PC-9 (cell line): Measurements from ENCODE around the gene INKA2.

ENCODE experiments used
- CTCF ChIP-seq: fragments of 200-600 bp; sonication (generic); conservative IDR thresholded peaks from 2 replicates; pipeline ENCODE4 v1.6.1; 2017; ENCODE audit warnings: mixed run types, antibody characterized with exemption, mild to moderate bottlenecking, moderate library complexity
- EZH2 ChIP-seq: fragments of 200-600 bp; sonication (generic); IDR thresholded peaks from 2 replicates; pipeline ENCODE4 v1.8.0; 2017; ENCODE audit warnings: antibody characterized with exemption, low read depth

GRCh38 chr1:111776861-111777260, 37.7 kb upstream of the INKA2 start:
- TF ChIP-seq EZH2 (no peak), CTCF (no peak)
